ENCODE data around the gene SCRT2.

The SCRT2 gene

DNA sequence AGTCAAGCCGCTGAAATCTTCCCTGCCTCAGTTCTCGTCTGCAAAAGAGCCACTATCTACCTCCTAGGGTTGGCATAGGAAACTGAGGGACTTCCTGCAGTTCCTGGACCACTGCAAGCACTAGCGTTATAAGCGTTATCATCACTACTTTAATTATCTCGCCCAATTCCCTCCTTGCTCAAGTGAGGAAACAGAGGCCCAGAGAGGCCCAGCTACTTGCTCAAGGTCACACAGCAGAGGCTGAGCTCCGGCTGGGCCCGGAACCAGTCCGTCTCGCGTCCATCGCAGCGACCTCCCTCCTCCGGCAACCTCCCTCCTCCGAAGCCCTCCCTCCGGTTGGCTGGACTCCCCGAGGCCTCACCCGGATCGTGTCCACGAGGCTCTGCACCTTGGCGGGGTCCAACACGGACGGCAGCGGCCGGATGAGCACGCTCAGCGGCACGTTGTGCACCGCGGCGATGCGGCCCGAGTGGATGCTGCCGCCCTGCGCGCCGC lies 22.9 kb downstream of the SCRT2 start:
- H3K27me3 ChIP-seq (ENCODE audit: insufficient read depth, low read length, poor library complexity) = peaks cover 3% of the 10 kb centered on the region
- no peak for TF ChIP-seq EZH2 (IDR thresholded peaks at IDR 0.05; ENCODE audit: borderline replicate concordance, low read depth, low read length, severe bottlenecking)
- TF ChIP-seq, protein P1, sequence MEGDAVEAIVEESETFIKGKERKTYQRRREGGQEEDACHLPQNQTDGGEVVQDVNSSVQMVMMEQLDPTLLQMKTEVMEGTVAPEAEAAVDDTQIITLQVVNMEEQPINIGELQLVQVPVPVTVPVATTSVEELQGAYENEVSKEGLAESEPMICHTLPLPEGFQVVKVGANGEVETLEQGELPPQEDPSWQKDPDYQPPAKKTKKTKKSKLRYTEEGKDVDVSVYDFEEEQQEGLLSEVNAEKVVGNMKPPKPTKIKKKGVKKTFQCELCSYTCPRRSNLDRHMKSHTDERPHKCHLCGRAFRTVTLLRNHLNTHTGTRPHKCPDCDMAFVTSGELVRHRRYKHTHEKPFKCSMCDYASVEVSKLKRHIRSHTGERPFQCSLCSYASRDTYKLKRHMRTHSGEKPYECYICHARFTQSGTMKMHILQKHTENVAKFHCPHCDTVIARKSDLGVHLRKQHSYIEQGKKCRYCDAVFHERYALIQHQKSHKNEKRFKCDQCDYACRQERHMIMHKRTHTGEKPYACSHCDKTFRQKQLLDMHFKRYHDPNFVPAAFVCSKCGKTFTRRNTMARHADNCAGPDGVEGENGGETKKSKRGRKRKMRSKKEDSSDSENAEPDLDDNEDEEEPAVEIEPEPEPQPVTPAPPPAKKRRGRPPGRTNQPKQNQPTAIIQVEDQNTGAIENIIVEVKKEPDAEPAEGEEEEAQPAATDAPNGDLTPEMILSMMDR (IDR thresholded peaks at IDR 0.05; ENCODE audit: borderline replicate concordance, extremely low read depth, low read length, poor library complexity, severe bottlenecking) = no peak

DNA sequence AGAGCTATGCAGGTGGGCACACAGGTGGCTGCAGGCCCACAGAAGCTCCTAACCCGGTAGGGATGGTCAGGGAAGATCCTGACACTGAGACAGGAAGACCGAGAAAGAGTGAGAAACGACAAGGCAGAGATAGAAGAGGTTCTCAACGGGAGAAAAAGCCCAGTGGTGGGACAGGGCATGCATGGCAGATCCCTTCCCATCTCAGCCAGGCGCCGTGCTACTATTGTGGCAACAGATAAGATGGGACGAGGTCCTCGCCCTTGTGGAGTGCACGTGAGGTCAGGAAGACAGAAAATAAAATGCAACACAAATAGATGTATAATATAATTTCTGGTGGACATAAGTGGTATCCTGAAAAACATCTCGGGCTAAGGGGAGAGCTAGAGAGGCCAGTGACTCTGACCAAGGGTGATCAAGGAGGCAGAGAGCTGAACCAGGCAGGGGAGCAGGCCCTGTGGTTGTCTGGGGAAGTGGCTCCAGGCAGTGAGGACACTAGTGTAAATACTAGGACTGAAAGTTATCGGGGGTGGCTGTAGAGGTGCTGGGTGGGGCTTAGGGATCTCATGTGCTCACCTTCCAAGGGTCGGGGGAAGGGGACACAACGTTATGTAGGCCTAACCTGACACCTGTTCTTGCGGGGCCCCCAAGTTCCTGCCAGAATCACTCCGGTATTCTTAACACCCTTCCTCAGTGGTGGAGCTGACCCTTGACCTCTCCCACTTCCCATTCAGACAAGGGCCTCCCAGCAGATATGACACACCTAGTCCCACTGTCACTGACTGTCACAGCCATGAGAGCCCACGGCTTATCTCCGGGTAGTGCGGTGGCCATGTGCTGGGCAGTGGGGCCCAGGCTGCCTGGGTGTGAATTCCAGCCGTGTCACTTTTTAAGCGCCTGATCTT lies 23.6 kb downstream of the SCRT2 start:
- H3K4me3 ChIP-seq (ENCODE audit: low read depth in 1 of 2, low read length in 2 of 2) = no peak overlapping the region
- no peak overlapping the region for H3K4me2 ChIP-seq (ENCODE audit: insufficient read depth, low read length)
- no peaks in the 10 kb centered on the region for H3K9me3 ChIP-seq (ENCODE audit: insufficient read depth, low read length, severe bottlenecking)
- ATAC-seq (ENCODE audit: insufficient read depth, low read depth) (no peak), DNase-seq (no peak)
- no peak overlapping the region for H3K9ac ChIP-seq (ENCODE audit: low read depth, low read length)
- no peak overlapping the region for H3K27ac ChIP-seq (ENCODE audit: low read length)
- no peaks in the 10 kb centered on the region for H3K4me1 ChIP-seq (ENCODE audit: insufficient read depth, low read length)
- no peaks in the 10 kb centered on the region for H3K79me2 ChIP-seq (ENCODE audit: insufficient read depth, low read length)
- no peak for TF ChIP-seq EZH2 (IDR thresholded peaks at IDR 0.05; ENCODE audit: borderline replicate concordance, low read depth, low read length, severe bottlenecking)
- TF ChIP-seq, protein P1 (IDR thresholded peaks at IDR 0.05; ENCODE audit: borderline replicate concordance, extremely low read depth, low read length, poor library complexity, severe bottlenecking) = no peak
- no peak overlapping the region for H2AFZ ChIP-seq (ENCODE audit: low read depth, low read length)
- H3K27me3 ChIP-seq (ENCODE audit: insufficient read depth, low read length, poor library complexity) = no peaks in the 10 kb centered on the region
- H4K20me1 ChIP-seq (ENCODE audit: insufficient read depth, low read length) = no peaks in the 10 kb centered on the region
- H3K36me3 ChIP-seq (ENCODE audit: insufficient read depth, low read length) = no peaks in the 10 kb centered on the region

More for the DNA sequence above, 22.9 kb downstream of the SCRT2 start:
- H2AFZ ChIP-seq (ENCODE audit: low read depth, low read length) = no peak overlapping the region
- H3K79me2 ChIP-seq (ENCODE audit: insufficient read depth, low read length) = no peaks in the 10 kb centered on the region
- H3K9ac ChIP-seq (ENCODE audit: low read depth, low read length) = no peak overlapping the region
- no peak overlapping the region for H3K27ac ChIP-seq (ENCODE audit: low read length)
- H3K9me3 ChIP-seq (ENCODE audit: insufficient read depth, low read length, severe bottlenecking) = no peaks in the 10 kb centered on the region
- H3K36me3 ChIP-seq (ENCODE audit: insufficient read depth, low read length) = no peaks in the 10 kb centered on the region
- H4K20me1 ChIP-seq (ENCODE audit: insufficient read depth, low read length) = no peaks in the 10 kb centered on the region
- no peak overlapping the region for H3K4me2 ChIP-seq (ENCODE audit: insufficient read depth, low read length)
- no peak overlapping the region for H3K4me3 ChIP-seq (ENCODE audit: low read depth in 1 of 2, low read length in 2 of 2)
- no peak for DNase-seq
- ATAC-seq (ENCODE audit: insufficient read depth, low read depth) = no peak
- H3K4me1 ChIP-seq (ENCODE audit: insufficient read depth, low read length) = no peaks in the 10 kb centered on the region

DNA sequence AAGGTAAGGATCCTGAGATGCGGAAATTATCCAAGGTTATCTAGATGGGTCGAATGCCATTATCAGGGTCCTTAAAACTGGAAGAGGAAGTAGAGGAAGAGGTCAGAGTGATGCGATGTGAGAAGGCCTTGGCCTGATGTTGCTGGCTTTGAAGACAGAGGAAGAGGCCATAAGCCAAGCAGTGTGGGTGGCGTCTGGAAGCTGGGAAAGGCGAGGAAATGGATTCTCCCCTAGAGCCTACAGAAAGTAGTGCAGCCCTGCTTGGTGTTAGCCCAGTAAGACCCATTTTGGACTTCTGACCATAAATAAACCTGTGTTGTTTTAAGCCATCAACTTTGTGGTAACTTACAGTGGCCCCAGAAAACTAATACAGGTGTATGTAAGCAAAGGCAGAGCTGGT lies 24.6 kb downstream of the SCRT2 start:
- Histone ChIP-seq H3K9me3 (ENCODE audit: insufficient read depth, low read length, severe bottlenecking) (no peaks in the 10 kb centered on the region), H2AFZ (ENCODE audit: low read depth, low read length) (no peak overlapping the region), H4K20me1 (ENCODE audit: insufficient read depth, low read length) (no peaks in the 10 kb centered on the region), H3K27me3 (ENCODE audit: insufficient read depth, low read length, poor library complexity) (no peaks in the 10 kb centered on the region), H3K9ac (ENCODE audit: low read depth, low read length) (no peak overlapping the region), H3K27ac (ENCODE audit: low read length) (no peak overlapping the region), H3K36me3 (ENCODE audit: insufficient read depth, low read length) (no peaks in the 10 kb centered on the region), H3K4me1 (ENCODE audit: insufficient read depth, low read length) (no peaks in the 10 kb centered on the region), H3K4me3 (ENCODE audit: low read depth in 1 of 2, low read length in 2 of 2) (no peak overlapping the region), H3K79me2 (ENCODE audit: insufficient read depth, low read length) (no peaks in the 10 kb centered on the region), H3K4me2 (ENCODE audit: insufficient read depth, low read length) (no peak overlapping the region)
- TF ChIP-seq EZH2 (IDR thresholded peaks at IDR 0.05; ENCODE audit: borderline replicate concordance, low read depth, low read length, severe bottlenecking) = no peak
- TF ChIP-seq, protein P1 (IDR thresholded peaks at IDR 0.05; ENCODE audit: borderline replicate concordance, extremely low read depth, low read length, poor library complexity, severe bottlenecking) = no peak
- DNase-seq (no peak), ATAC-seq (ENCODE audit: insufficient read depth, low read depth) (no peak)

All from DND-41 (cell line).